GM19025 (cell line): ENCODE data around the gene MTX2.
"Not testable (repeated sequence)": the region's sequence is repeated elsewhere in the genome, so short reads cannot be mapped to it uniquely, and the experiment has no call there.

Experiments
- ATAC-seq: cut with Tn5 transposase; IDR thresholded peaks from one replicate; pipeline ENCODE4 v1.9.1; 2021; ENCODE audit warnings: mild to moderate bottlenecking, low read depth, moderate library complexity; ENCODE audit not compliant: unreplicated experiment

The MTX2 gene

DNA sequence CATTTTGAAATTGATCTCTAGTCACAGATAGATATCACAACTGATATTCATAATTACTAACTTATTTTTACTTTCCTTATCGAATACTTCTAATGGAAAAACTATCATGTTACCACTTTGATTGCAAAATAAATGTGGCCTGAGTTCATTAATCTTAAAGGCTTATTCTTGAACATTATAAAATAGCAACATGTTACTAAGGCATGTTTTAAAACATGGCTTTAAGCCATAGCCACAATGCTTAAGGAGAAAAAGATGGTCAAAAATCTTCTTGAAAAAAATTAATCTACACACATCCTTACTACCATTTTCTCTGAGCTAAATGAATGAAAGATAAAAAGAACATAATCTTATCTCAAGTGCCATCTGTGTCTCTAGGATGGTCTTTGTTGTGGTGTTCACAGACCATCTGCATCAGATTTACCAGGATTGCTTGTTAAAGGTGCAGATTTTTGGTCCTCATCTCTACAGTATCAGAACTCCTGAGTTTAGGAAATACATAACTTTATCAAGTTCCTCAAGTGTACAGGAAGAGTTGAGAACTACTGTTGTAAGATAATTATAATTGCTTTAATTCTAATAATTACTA, 15.3 kb downstream of the MTX2 start:
- no peak for ATAC-seq

DNA sequence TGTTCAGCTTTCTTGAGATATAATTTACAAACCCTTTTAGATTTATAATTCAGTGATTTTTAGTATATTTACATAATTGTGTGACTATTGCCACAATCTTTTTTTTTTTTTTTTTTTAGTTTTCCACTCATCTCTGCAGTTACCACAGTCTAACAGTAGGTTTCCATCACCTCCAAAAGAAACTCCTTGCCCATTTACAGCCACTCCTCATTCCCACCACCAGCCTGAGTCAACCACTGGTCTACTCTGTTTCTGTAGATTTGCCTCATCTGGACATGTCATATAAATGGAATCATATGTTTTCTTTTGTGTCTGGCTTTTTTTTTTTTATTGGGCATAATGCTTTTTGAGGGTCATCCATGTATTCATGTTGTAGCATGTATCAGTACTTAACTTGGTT, 16.1 kb downstream of the MTX2 start:
- ATAC-seq, result no peak

DNA sequence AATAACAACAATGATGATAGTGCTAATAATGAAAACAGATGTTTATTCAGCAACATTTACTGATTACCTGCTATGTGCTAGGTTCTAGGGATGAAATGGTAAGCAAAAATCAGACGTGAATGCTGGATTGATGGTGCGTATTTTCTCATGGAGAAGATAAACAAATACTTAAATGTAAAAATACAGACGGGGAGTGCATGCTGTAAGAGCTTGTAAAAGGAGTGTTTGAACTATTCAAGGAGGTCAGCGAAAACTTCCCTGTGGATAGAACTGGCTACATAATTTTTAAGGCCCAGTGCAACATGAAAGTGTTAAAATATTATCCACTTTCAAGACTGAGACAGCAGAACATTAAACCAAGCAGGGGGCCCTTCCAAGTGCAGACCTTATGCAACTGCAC, 22.1 kb downstream of the MTX2 start:
- ATAC-seq, result no peak

- peak; percentile 90 for ATAC-seq
Observed at GRCh38 chr2:176291809-176292283, 22.6 kb downstream of the MTX2 start.

DNA sequence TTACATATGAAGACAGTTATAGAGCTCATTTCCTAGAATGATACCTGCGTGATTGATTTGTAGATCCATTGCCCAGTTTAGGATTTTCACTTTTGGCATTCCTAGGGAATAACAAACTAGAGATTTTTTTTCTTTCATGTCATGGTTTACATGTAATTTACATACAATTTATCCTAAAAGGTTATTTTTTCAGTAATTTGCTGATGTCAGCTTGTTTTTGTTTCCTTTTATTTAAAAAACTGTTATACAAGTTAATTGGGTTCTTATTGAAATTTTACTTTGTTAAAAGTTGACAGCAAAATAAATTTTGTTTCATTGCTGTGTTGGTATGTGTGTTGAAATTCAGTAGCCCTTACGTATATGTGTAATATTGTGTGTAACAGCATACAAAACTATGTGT, 23.4 kb downstream of the MTX2 start:
- no peak for ATAC-seq

- ATAC-seq, result no peak
Observed at GRCh38 chr2:176293334-176293733, 24.1 kb downstream of the MTX2 start.

DNA sequence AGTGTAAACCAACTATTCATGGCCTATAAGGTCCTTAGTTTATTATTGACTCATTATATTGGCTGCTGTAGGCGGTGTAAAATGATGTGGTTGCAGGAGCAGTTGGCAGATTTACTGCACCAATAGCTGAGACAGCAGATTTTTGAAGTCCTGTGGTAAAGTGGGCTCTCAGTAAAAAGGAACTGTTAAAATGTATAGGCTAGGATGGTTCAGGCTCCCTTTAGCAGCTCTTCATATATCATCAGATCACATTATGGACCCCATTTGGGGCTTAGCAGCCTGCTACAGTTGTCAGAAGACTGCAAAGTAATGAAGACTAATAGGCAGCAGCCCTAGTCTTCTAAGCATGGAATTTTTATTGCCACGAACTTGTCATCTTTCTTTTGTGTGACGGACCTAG, 27.8 kb downstream of the MTX2 start:
- no peak for ATAC-seq

DNA sequence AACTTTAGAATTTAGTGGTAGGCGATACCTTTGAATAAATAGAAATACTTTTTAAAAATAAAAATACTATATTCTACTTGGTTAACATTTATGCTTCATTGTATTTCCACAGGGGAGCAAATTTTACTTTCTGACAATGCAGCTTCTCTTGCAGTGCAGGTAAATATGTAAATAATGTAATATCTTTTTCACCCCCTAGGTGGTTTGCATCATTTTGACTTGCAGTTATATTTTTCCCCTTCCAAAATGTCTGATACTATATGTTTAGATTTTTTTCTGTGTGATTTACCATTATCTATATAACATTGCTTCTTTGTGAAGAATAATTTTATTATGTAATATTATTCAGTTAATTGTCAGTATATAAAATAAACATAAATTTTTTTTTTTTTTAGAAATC, 28.5 kb downstream of the MTX2 start:
- no peak for ATAC-seq

DNA sequence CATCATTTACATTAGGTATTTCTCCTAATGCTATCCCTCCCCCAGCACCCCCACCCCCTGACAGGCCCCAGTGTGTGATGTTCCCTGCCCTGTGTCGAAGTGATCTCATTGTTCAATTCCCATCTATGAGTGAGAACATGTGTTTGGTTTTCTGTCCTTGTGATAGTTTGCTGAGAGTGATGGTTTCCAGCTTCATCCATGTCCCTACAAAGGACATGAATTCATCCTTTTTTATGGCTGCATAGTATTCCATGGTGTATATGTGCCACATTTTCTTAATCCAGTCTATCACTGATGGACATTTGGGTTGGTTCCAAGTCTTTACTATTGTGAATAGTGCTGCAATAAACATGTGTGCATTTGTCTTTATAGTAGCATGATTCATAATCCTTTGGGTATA, 36.8 kb downstream of the MTX2 start:
- not testable (repeated sequence) for ATAC-seq

GRCh38 chr2:176317199-176317598, 48.0 kb downstream of the MTX2 start:
- ATAC-seq, result no peak

DNA sequence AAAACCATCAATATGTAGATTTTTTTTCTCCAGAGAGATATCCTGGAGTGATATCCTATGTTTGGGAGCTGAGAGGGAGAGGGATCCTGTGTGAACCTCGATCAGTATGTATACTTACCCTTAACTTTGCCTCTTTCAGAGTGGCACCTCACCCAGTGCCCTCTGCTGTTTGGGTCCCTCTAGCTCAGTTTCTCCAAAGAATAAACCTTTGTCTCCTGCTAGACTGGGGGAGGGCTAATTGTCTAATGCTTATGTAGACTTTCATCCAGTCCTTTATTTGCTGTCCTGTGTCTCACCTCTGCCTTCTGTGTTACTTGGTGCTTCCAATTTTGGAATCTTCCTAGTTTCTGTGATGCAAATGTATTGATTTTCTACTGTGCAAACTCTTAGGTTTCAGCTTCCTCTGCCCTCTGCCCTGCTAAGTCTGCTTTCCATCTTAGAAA, 48.4 kb downstream of the MTX2 start:
- no peak for ATAC-seq

DNA sequence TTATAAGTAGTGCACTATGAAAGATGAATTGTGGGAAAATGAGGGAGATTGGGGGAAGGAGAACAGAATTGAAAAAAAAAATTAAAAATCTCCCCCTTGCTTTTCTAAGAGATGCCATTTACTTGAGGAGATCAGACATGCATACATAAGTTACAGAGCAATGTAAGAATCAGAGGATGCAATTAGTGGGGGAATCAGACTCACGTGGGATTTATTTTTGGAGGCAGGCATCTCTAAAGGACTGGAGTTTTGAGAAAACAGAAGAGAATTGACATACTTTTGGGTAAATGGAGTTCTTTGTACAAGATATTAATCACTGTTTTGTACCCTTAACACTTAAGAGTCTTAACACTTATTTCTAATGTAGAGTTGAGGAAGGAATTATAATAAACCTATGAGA, 52.7 kb downstream of the MTX2 start:
- ATAC-seq, result no peak

DNA sequence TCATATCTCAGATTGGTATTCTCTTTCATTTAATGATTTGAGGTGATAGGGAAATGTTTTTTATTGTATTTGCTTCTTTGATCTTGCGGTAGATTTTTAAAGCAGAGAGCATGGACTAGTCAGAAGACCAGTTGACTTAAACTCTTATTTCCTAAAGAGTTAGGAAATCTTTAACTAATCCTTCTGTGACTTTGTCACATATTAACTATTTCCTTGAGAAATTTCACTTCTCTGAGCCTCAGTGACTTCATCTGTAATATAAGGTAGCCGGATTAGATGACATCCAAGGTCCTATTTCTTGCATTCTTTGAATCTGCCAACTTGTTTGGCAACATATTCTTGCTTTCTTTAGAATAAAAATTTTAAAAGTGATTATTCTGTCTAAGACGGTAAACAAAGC, 55.6 kb downstream of the MTX2 start:
- no peak for ATAC-seq

GRCh38 chr2:176325732-176326131, 56.5 kb downstream of the MTX2 start:
- ATAC-seq, result no peak

DNA sequence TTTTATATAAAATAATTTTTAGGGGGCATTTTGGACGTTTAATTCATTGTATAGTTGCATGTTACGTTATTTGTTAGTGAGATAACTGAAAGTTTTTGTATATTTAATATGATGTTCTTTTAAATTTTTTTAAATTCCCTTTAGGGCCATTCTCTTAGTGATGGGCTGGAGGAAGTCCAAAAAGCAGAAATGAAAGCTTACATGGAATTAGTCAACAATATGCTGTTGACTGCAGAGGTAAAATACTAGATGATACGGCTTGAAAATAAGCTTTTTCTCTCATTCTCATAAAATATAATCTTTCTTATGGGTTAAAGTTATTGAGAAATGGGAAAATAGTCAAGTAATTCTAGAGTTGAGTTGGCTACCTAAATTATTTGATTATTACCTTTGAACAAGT, 58.9 kb downstream of the MTX2 start:
- no peak for ATAC-seq

DNA sequence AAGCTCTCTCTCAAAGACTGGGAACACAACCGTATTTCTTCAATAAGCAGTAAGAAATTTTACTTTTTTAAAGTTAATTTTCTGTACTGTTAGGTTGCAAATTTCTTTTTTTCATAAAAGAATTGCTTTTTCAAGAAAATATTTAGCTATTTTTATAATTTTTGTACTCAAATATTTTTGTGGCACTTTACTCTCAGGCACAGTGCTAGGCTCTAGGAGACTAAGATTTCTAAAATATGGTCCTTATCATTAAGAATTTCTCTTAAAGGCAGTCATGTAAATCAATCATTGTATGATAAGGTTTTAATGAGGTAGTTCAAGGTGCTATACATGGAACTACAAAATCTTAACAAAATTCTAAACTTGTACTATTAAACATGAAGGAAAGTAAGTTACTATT, 61.4 kb downstream of the MTX2 start:
- no peak for ATAC-seq

DNA sequence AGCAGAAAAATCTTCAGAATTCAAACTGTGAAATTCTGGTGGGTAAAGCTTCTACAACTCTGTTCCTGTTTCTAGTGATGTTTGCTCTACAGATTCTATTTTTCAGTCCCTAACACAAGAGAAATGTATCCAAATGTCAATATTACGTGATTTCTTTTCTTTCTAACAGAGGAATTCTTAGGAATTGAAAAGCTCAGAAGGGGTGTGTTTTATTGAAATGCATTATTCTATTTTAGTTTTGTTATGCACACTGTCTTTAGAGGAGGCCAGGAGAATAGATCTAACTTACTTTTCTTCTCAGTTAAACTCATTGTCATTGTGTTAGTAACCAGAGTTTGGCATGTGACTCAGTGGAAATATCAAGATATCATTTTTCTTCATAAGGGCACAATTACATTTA, 62.4 kb downstream of the MTX2 start:
- no peak for ATAC-seq

GRCh38 chr2:176334729-176335128, 65.5 kb downstream of the MTX2 start:
- no peak for ATAC-seq

- no peak for ATAC-seq
Observed at GRCh38 chr2:176338395-176338794, 69.2 kb downstream of the MTX2 start.

DNA sequence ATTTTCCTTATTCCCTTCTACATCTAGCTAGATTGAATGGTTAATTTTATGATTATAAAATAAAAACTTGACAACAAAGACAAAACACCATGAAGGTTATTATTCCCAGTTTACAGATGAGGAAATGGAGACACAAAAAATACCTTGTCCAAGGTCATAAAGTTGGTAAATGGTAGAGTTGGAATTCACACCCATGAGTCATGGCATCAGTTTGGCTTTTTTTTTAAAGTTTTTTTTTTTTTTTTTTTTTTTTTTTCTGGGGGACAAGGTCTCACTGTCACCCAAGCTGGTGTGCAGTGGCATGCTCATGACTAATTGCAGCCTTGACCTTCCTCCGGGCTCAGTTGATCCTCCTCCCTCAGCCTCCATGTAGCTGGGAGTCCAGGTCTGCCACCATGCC, 70.0 kb downstream of the MTX2 start:
- ATAC-seq, result no peak

DNA sequence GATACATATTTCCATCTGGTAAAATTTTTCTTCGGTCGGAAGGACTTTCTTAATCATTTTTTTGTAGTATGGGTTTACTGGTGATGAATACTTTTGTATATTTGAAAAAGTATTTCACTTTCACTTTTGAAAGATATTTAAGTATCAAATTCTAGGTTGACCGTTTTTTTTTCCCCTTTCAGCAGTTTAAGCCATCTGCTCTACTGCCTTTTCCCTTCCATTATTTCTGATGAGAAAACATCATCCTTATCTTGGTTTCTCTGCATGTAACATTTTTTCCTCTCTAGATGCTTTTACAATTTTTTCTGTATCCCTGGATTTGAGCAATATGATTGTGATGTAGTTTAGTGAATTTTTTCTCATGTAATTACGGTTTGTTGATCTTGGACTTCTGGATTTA, 87.0 kb downstream of the MTX2 start:
- ATAC-seq, result no peak

- ATAC-seq, result no peak
Observed at GRCh38 chr2:176364273-176364977, 95.2 kb downstream of the MTX2 start.
